ENCODE measurements around the gene DCK.

The DCK gene

DNA sequence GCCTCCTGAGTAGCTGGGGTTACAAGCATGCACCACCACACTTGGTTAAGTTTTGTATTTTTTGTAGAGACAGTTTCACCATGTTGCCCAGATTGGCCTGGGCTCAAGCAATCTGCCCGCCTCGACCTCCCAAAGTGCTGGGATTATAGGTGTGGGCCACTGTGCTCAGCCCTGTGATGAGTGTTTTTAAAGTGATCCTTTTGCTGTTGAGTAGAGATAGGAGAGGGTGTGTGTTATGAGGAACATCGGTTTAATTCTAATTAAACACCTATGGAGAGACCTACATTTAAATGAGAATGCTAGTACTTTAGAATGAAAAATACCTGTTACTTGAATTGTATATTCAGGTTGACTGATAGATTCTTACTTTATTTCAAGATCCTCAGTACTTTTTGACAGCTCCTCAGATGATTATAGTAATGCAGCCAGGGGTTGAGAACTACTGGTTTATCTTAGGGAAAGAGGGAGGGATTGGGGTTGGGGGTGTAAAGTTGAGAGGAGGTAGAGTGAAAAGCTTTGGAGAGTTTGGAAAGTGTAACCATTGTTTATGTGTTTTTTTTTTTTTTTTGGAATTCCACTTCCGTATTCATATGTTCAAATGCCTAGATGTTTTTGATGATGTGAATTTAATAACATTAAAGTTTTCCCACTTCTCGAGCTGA lies 36.8 kb upstream of the DCK start:
- CTCF ChIA-PET, result interaction anchor here (0.9 to 3.0 kb wide), 3 partner anchors 10 to 102 kb away, joined by 3 to 12 read pairs (median 5); no protein-coding TSS in a partner anchor
- DNase-seq (ENCODE audit: extremely low spot score), result no peak
- no peak for TF ChIP-seq CTCF (IDR thresholded peaks at IDR 0.05; ENCODE audit: control extremely low read depth, extremely low read depth, low read depth, missing control alignments)
- POLR2A ChIA-PET, result no interaction called here

GRCh38 chr4:70958681-70959080 lies 34.8 kb upstream of the DCK start:
- POLR2A ChIA-PET, result no interaction called here
- CTCF ChIA-PET, result interaction anchor here (1.4 to 3.0 kb wide), 4 partner anchors 9 to 13 kb away, joined by 4 to 12 read pairs (median 8); no protein-coding TSS in a partner anchor

DNA sequence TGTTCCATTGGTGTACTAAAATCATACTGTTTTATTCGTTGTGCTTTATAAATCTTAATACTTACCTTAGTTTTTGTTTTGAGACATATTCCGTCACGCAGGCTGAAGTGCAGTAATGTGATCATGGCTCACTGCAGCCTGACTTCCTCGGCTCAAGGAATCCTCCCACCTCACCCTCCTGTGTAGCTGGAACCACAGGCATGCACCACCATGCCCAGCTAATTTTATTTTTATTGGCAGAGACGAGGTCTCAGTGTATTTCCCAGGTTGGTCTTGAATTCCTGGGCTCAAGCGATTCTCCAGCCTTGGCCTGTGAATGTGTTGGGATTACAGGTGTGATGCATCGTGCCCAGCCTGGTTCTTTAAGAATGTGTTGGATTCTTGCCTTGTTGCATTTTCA lies 24.4 kb upstream of the DCK start:
- TF ChIP-seq CTCF (IDR thresholded peaks at IDR 0.05; ENCODE audit: control extremely low read depth, extremely low read depth, low read depth, missing control alignments), result no peak
- ChIA-PET POLR2A (no interaction called here), CTCF (interaction anchor here (0.9 to 2.4 kb wide), 2 partner anchors 11 to 18 kb away, joined by 3 to 12 read pairs; no protein-coding TSS in a partner anchor)
- DNase-seq (ENCODE audit: extremely low spot score), result no peak

More at GRCh38 chr4:70958681-70959080, 34.8 kb upstream of the DCK start:
- no peak for DNase-seq (ENCODE audit: extremely low spot score)
- no peak for TF ChIP-seq CTCF (IDR thresholded peaks at IDR 0.05; ENCODE audit: control extremely low read depth, extremely low read depth, low read depth, missing control alignments)

DNA sequence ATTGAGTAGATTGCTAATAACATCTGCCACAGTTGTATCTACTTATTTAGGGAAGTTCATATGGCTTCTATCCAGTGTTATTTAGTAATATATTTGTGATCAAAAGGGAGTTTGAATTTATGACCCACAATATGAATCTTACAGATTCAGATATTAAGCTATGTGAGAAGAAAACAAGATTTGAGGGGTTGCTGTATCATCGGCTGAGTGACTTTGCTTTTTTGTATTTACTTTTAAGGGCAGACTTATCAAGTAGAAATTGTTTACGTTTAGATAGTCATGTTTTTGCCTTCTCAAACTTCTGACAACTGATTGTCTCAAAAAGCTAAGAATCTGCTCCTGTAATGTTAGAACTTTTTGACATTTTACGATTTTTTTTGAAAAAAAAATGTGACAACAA lies 17.2 kb upstream of the DCK start:
- no peak for TF ChIP-seq CTCF (IDR thresholded peaks at IDR 0.05; ENCODE audit: control extremely low read depth, extremely low read depth, low read depth, missing control alignments)
- DNase-seq (ENCODE audit: extremely low spot score), result no peak
- ChIA-PET POLR2A (no interaction called here), CTCF (no interaction called here)

GRCh38 chr4:70979445-70980008 lies 13.9 kb upstream of the DCK start:
- peak; percentile 43 for DNase-seq (ENCODE audit: extremely low spot score)
- TF ChIP-seq CTCF (IDR thresholded peaks at IDR 0.05; ENCODE audit: control extremely low read depth, extremely low read depth, low read depth, missing control alignments), result no peak
- ChIA-PET POLR2A (no interaction called here), CTCF (no interaction called here)

GRCh38 chr4:70980196-70980595 lies 13.3 kb upstream of the DCK start:
- CTCF ChIA-PET, result no interaction called here

More at GRCh38 chr4:70980196-70980595, 13.3 kb upstream of the DCK start:
- POLR2A ChIA-PET, result no interaction called here
- TF ChIP-seq CTCF (IDR thresholded peaks at IDR 0.05; ENCODE audit: control extremely low read depth, extremely low read depth, low read depth, missing control alignments), result no peak
- no peak for DNase-seq (ENCODE audit: extremely low spot score)
